SKM-1 (cell line): Measurements from ENCODE around the gene CTR9.
A peak's percentile ranks its signal among the peaks of the same experiment; 100 is the strongest.

ENCODE experiments used
- DNase-seq: peaks from one replicate; lab custom pipeline; 2025; ENCODE audit not compliant: unreplicated experiment; lab: John Stamatoyannopoulos, UW

CTR9 gene

GRCh38 chr11:10779086-10779485 lies 28.0 kb downstream of the CTR9 start:
- DNase-seq, result no peak

- DNase-seq, result no peak
Measured at GRCh38 chr11:10780040-10780439, 29.0 kb downstream of the CTR9 start.

- no peak for DNase-seq
Measured at GRCh38 chr11:10784232-10785145, 33.4 kb downstream of the CTR9 start.

GRCh38 chr11:10785146-10785474 lies 34.1 kb downstream of the CTR9 start:
- no peak for DNase-seq

DNA sequence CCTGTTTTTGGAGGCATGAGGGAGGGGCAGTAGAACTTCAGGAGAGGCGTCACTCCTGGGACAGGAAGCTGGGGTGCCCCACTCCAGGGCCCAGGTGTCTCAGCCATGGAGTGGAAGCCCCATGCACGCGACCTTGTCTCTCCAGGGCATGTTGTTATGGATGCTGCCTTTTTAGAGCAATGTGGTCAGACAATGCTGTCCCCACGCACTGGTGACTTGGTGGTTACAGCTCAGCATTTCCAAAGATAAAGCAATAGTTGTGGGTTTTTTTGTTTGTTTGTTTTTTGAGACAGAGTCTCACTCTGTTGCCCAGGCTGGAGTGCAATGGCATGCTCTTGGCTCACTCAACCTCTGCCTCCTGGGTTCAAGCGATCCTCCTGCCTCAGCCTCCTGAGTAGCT lies 35.4 kb downstream of the CTR9 start:
- no peak for DNase-seq

DNA sequence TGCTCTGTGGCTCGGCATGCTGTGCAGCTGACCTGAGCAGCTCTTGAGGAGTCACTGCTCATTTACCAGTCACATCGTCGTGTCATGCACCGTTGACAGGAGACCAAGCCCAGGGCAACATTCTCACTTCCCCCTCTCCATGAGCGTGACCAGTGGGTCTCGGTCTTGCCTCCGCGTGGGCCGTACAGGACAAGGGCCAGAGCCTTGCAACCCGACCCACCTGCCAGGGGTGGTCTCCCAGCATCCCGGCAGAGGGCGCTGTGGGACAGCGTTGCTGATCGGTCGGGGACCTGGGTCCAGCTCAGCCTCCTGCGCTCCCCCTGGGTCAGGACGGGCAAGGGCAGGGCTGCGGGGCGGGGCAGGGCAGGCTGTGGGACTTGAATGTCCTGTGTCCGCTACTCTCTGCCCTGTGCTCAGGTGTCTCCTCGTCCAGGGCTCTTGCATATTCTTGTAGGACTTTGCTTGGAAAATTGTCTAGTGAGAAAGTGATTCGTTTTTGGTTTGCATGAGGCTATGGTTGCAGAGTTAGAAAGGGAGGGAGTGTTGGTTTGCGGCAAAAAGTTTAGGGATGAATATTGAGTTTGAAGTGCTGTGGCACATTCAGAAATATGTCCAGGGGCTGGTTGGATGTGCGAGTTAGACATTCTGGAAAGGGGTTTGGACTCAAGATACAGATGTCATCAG lies 41.5 kb downstream of the CTR9 start:
- peak; percentile 51 for DNase-seq

DNA sequence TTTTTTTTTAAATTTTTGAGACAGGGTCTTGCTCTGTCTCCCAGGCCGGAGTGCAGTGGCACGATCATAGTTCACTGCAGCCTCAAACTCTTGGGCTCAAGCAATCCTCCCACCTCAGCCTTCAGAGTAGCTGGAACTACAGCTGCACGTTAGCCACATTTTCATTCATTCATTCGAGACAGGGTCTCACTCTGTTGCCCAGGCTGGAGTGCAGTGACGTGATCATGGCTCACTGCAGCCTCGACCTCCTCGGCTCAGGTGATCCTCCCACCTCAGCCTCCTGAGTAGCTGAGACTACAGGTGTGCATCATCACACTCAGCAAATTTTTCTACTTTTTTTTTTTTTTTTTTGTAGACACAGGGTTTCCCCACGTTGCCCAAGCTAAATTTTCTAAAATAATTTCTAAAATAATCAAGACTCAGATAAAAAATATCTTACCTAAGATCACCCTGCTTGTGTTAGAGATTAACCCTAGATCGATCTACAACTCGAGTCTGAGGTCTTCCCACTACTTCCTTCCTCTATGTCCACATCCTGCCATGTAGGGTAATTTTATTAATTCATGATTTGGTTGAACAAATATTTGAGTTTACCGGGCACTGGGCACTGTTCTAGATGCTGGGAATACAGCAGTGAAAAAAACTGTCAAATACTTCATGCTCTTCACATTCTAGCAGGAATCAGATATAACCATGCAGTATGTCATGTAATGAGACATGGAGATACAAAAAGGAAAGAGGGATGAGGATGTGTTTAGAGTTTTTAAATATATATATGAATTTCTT lies 42.6 kb downstream of the CTR9 start:
- no peak for DNase-seq

DNA sequence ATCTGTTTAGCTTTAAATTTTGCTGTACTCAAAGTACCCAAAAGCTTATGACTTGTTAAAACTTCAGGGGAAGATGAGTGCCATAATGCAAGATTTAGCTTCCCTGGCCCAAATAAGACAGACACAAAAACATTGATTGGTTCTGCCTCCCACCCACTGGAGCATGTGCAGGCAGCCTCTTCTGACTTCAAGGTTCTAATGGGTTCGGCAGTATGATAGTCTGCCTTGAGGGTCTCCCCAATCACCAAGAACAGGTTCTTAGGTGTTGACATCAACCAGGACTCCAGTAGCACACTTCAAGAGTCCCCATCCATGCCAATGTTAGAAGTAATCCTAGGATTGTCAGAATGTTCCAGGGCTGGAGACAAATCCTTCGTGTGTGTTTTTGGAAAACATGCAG lies 45.1 kb downstream of the CTR9 start:
- DNase-seq, result no peak

DNA sequence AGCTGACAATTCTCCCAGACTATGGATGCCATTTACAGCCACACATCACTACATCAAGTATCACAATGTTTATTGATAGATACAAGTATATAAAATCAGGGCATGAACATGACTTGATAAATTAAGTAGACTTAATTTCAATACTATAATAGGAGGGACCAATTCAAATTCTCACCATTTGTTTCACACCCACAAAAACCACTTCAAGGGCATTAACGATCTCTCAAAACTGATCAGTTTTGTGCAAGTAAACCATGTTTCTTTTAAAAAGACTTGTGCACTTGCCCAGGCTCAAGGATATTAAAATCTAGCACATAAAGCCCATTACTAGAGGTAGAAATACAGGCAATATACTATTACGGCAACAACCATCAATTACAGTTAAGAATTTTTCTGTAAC lies 46.0 kb downstream of the CTR9 start:
- no peak for DNase-seq

- peak; percentile 72 for DNase-seq
Measured at GRCh38 chr11:10797531-10797930, 46.5 kb downstream of the CTR9 start.

DNA sequence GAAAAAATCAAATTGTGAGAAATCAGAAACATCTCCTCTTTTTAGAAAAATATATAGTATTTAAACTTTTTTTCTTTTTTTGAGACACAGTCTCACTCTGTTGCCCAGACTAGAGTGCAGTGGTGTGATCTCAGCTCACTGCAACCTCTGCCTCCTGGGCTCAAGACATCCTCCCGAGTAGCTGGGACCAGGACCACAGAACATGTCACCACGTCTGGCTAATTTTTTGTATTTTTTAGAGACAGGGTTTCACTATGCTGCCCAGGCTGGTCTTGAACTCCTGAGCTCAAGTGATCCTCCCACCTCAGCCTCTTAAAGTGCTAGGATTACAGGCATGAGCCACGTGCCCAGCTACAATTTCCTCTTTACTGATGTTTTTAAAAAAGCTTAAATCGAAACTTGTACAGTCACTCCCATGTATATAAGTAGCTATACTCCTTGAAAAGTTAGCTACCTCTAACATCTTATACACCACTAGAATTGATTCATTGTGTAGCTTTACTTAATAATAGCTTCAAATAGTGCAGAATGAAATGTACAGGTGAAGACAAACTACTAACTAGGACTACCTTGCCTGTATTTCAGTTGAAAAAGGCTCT lies 47.4 kb downstream of the CTR9 start:
- no peak for DNase-seq

DNA sequence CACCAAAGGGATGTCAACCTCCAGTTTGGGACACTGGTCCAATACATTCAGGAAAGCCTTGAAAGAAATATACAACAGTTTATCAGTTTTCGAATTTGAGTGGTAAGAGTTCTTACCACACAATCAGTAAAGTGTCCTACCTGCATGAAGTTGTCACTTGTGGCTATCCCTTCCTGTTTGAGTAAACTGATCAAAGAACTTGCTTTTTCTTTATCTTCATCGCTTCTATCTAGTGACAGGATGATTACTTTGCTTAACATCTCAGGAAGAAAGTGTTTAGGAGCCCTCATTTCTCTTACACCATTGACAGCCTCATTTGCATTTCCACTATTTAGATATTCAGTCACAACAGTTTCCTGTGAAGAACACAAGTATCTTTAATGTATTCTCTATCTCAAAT lies 49.2 kb downstream of the CTR9 start:
- DNase-seq, result no peak

GRCh38 chr11:10803676-10804075 lies 52.6 kb downstream of the CTR9 start:
- DNase-seq, result no peak

DNA sequence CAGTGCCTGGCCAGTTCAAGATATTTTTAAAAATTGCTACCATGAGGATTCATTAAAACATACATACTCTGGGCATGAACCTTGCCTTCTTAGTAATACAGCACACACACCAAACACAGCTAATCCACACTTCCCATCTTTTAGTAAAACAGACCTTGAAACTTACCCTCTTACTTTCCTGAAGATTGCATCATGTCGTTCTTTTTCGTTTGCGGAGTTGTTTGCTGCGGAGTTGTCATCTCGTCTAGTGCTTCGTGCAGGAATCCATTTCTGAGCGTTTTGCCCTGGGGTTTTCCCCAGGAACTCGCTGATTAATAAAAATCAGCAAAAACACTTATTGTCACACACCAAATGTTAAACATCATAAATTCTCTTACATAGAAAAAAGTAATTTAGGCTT lies 54.7 kb downstream of the CTR9 start:
- DNase-seq, result no peak

DNA sequence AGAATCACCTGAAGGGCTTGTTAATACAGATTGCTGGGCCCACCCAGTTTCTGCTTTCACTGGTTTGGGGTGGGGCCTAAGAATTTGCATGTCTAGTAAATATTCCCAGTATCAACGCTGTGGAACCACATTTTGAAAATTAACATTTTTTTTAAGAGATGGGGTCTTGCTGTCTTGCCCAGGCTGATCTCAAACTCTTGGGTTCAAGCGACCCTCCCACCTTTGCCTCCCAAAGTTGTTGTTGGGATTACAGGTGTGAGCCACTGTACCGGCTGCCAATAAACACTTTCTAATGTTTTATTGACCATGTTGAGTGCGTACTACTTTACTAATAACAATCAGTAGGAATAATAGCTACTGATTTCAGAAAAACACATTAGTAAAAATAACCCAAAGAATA lies 55.2 kb downstream of the CTR9 start:
- DNase-seq, result no peak

DNA sequence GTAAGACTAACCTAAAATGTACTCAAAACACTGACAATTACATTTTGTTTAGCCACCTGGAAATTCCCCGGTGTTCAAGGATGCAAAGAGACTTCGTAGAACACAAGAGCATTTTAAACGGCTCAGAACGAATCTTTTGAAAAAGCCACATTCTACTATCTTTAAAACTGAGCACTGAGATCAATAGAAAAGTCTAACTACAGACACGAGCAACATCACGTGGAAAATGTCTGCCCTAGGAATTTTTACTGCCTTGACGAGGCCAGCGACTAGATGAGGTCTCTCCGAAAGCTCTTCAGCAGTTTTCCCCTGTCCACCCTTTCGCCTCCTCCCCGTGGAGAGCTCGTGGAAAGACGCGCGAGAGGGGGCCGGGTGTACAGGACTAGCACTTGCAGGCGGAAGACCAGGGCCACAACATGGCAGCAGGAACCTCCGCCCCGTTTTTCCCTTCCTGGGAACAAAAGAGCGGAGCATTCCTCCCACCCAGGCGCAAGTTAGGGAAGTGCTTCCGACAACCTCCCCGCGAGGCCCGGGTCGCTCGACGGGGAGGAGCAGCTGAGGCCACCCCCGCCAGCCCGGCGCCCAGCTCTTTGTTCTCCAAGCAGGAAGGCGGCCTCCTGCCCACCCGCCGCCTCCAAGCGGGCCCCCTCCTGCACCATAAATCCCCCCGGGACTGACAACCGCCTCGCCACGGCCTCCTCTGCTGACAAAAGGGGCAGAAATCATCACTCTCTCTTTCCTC lies 56.6 kb downstream of the CTR9 start:
- no peak for DNase-seq

GRCh38 chr11:10808235-10808552 lies 57.1 kb downstream of the CTR9 start:
- DNase-seq, result no peak

DNA sequence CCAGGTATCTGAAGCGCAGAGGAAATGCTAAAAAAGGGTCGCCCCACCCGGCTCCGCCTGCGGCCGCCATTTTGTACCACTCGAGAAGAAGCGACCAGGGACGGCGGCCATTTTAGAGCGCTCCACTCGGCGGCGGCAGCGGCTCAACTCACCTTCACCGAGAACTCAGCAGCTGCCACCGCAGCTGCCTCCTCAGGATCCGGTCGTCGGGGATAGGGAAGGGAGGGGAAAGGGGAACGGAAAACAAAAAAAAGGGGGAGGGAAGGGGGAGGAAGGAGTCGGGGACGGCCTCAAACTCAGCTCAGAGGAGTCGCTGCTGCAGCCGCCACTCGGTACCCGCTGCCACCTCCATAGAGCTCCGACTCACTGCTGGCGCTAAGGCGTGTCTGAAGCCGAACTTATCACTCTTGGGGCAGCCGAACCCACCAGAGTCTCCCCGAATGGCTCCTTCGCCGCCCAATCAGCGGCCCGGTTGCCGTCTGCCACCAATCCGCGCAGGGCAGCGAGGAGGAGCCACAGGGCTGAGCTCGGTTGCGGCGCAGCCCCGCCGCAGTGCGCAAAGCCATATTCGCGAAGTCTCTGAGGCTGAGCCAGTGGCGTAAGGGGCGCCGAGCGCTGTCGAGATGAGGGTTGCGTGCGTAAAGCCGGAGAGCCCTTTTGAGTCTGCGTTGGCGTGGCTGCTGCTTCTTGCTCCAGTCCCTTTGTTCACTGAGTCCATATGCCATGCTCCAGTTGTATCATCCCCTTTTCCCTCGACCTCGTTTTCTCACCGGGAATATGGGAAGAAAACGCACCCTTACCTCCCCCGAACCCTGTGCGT lies 57.7 kb downstream of the CTR9 start, which contains the start of gene EIF4G2:
Gene EIF4G2, minus strand, starts transcription at position 374 of the 820 bp plus-strand sequence.
- peak; percentile 93 for DNase-seq

GRCh38 chr11:10809373-10810160 lies 58.5 kb downstream of the CTR9 start:
- DNase-seq, result no peak
